Smooth muscle cell of the brain vasculature (primary cell): ENCODE measurements around the gene PPP1R36.
"Not testable (repeated sequence)": the region's sequence is repeated elsewhere in the genome, so short reads cannot be mapped to it uniquely, and the experiment has no call there.

Experiments used
- DNase-seq: peaks from one replicate; pipeline ENCODE4 v3.0.0-alpha.2; 2012; ENCODE audit warnings: low read depth, low spot score

Gene PPP1R36

GRCh38 chr14:64569138-64569631 is 19.4 kb downstream of the PPP1R36 start:
- no peak for DNase-seq

GRCh38 chr14:64569646-64570045 is 19.9 kb downstream of the PPP1R36 start:
- not testable (repeated sequence) for DNase-seq

- no peak for DNase-seq
Observed at GRCh38 chr14:64572386-64573104, 22.8 kb downstream of the PPP1R36 start.

GRCh38 chr14:64573109-64573508 is 23.3 kb downstream of the PPP1R36 start:
- DNase-seq = no peak

GRCh38 chr14:64574371-64575107 is 24.8 kb downstream of the PPP1R36 start:
- no peak for DNase-seq

DNA sequence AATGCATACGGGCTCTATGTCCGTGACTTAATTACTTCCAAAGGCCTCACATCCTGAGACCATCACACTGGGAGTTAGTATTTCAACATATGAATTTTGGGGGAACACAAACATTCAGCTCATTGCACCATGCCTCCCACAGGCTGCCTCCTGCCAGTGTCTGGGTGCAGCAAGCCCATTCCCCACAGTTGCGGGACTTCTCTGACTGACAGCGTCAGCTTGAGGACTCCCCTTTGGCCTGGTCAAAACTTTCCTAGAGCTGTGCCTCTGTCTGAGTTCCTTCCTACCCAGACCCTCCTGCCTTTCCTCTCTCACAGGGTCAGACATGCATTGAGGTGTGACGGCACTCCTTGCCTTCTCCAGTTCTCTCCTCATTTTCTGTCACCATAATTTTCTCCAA is 27.4 kb downstream of the PPP1R36 start:
- no peak for DNase-seq

GRCh38 chr14:64580467-64580866 is 30.7 kb downstream of the PPP1R36 start:
- DNase-seq = no peak

DNA sequence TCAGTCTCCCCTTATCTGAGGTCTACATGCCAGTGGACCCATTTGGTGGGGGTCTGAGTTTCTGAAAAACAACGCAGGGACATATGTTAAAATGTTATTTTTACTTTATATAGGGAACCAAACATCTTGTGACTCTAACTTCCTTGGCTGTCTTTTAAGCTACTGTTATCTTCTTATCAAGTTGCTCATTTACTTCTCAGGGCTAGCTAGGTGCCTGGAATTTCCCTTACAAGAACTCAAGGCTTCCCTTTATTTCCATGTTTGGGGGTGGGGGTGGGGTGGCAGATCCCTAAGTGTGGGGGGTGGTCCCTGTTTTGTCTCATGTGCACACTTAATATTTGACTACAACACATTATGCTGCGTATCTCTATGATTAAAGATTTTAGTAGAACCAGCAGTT is 31.6 kb downstream of the PPP1R36 start:
- no peak for DNase-seq

DNA sequence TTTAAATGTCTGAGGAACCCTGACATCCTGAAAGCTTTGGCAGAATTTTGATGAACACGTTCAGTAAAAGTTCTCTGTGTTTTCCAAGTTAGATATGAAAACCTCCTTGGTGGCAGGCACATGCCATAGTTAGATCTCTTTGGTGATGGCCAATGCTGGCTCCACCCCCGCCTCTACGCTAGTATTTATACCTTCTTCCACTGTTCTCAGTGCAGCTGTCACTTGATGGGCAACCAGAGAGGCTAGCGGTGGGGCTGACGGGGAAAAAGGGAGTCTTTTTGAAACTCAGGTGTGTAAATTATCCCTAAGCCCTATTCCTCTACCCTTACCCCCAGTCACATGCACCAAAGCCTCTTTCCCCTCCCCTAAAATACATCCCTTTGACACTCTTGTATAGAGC is 32.1 kb downstream of the PPP1R36 start:
- no peak for DNase-seq

DNA sequence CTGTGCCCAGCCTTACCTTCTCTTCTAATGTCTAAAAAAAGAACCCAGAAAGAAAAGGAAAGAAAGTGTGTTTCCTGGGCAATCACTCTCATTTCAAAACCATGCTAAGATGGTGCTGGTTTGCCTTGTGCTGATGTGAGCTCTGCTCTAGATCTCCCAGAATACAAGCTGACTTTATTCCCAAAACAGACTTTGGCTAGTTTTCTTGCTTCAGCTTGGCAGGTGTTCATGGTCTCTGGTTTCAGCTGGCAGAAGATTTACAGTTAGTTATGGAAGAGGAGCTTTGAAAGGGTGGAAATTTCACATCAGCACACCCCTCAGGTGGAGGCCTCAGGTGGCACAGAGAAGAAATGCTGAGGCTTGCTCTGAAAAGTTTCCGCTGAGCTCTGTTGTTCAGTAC is 34.4 kb downstream of the PPP1R36 start:
- no peak for DNase-seq

DNA sequence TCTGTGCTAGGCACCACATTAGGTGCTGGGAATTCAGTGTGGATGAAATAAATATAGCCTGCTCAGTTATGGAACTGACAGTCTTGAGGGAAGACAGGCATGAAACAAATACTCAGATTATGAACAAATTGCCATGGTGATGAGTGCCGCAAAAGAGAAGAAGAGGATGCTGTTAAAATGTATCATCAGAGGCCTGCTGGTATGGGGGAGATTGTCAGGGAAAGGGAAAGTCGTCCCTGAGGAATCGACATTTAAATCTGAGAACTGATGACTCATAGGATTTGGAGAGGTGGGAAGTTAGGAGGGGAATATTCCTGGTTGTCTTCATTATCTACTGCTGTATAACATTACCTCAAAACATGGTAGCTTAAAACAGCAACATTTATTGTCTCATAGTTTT is 42.0 kb downstream of the PPP1R36 start:
- DNase-seq = no peak

DNA sequence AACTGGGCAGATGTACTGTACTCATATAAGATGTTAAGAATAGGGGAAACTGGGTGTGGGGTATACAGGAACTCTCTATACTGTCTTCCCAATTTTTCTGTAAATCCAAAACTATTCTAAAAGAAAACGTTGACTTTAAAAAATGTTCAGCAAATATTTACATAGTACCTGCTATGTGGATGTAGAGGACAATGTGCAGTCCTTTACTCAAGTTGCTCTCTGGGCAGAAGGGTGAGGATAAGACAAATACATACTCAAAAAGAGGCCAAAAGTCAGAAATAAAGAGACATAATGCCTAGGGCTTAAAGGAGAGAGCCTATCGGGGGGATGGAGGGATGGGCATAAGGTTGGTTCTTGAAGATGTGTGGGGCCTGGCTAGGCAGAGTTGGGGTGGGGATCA is 44.7 kb downstream of the PPP1R36 start:
- no peak for DNase-seq

DNA sequence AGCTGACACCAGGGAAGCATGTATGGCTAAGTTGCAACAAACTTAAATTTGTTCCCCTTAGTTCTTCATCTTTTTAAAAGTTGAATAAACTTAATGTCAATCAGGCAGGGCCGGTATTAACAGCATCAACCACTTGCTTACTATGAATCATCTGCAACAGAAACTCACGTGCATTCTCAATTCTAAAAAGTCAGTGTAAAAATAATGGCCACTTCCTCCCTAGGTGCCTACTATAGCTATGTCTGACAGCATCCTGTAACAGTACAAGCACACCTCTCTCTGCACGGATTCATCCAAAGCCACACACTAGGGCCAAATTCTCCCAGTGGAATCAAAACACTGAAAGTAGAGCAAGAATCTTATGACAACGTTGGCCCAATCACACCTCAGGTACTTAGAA is 48.6 kb downstream of the PPP1R36 start:
- DNase-seq = no peak

GRCh38 chr14:64601571-64601970 is 51.8 kb downstream of the PPP1R36 start:
- DNase-seq = no peak

DNA sequence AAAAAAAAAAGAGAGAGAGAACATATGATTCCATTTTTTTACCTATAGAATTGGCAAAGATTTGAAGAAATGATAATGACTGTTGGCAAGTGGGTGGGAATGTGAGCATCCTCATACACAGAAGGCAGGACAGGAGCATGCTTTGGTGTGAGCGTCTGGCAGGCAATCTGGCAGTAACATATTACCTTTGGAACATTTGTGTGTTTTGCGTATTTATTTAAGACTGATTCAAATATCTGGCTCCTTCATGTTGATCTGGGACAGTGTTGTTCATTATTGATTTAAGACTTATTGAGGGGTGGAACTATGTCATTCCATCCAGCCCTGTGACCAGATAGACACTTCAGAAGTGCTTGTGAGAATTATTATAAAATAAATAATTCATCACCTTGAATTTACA is 53.1 kb downstream of the PPP1R36 start:
- DNase-seq = no peak

GRCh38 chr14:64604001-64604400 is 54.2 kb downstream of the PPP1R36 start:
- DNase-seq = no peak

DNA sequence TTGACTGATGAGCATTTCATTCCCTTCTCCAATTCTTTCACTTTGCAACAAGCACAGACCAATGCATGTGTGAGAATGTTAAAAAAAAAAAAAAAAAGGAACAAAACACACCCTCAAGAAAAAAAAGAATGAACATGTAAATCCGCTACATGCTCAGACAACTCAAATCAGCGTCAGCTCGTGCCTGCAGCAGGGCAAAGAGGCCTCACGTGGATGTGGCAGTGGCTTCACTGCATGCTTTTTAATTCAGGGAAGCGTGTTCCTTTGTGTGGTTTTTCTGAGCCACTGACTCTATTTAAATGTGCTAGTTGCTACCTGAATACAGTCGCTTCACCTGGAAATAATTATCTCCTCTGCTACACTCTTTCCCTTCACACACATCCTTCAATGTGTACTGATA is 55.1 kb downstream of the PPP1R36 start:
- DNase-seq = no peak

DNA sequence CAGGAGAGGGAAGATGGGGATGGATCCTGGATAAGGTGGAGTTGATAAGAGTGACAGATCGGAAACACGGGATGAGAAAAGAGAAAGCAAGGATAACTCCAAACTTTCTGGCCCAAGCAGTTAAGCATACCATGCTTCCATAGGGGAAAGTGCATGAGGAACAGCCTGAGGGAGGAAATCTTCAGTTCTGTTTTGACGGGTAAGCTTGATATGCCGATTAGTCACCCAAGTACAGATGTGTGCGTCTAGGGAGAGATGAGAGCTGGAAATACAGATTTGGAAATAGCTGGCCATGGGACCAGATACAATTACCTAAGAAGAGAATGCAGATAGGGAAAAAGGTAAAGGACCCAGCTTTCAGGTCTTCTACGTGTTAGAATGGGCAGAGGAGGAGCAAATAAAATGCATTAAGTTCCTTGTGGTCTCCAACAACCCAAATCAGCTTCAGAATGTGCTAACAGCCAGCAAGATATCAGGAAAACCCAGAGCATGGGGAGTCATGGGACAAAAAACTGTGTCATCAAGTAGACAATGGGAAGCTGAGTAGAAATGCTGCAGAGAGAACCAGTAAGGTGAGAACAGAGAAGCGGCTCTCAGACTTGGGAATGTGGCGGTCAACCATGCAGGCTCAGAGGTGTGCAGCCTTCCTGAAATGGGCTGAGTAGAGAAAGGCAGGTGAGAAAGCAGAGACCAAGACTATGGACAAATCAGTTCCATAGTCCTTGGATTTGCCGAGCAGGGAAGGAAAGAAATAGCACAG is 56.3 kb downstream of the PPP1R36 start:
- DNase-seq = no peak

- no peak for DNase-seq
Observed at GRCh38 chr14:64610049-64610746, 60.4 kb downstream of the PPP1R36 start.

DNA sequence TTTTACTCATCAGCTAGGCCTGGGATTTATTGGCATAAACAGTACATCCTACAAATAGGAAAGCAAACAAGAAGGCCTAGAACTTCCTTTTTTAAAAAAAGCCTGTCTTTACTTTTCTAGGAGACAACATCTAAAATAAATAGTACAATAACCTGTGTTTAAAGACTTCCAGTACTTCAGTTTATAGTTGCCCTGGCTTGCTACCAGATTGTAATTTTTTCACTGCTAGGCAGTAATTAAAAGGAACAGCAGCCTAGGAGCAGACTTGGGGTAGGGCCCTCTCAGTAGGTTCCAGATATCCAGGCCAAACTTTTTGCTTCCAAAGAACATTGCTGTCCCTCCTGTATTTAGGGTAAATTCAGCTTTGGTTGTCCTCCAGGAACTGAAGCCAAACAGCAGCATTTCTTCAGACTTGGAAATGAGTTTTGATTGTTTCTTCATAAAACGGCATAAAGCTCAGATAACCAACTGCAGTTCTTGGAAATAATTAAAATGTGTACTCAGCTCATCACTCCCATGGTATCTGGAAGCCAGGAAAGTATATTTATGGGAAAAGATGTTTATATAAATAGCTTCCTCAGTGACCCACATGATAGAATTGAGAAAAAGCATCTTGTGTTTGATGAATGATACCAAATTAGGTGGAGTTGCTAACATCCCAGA is 61.7 kb downstream of the PPP1R36 start:
- DNase-seq = no peak

- DNase-seq = no peak
Observed at GRCh38 chr14:64612021-64612380, 62.2 kb downstream of the PPP1R36 start.
